Measurements from ENCODE around the gene ANKH.

Gene ANKH

GRCh38 chr5:14713476-14714390 is 157.8 kb downstream of the ANKH start:
- no peak for DNase-seq (ENCODE audit: low read depth)

GRCh38 chr5:14712666-14713065 is 158.9 kb downstream of the ANKH start:
- DNase-seq (ENCODE audit: low read depth): no peak

GRCh38 chr5:14712131-14712530 is 159.4 kb downstream of the ANKH start:
- no peak for DNase-seq (ENCODE audit: low read depth)

- no peak for DNase-seq (ENCODE audit: low read depth)
Observed at GRCh38 chr5:14710313-14710994, 161.1 kb downstream of the ANKH start.

- DNase-seq (ENCODE audit: low read depth): no peak
Observed at GRCh38 chr5:14708551-14708950, 163.0 kb downstream of the ANKH start.

- no peak for DNase-seq (ENCODE audit: low read depth)
Observed at GRCh38 chr5:14707811-14708390, 163.7 kb downstream of the ANKH start.

GRCh38 chr5:14706615-14707021 is 165.0 kb downstream of the ANKH start:
- peak; percentile 75 for DNase-seq (ENCODE audit: low read depth)

GRCh38 chr5:14705556-14705955 is 166.0 kb downstream of the ANKH start:
- DNase-seq (ENCODE audit: low read depth): no peak

GRCh38 chr5:14702238-14702839 is 169.2 kb downstream of the ANKH start:
- DNase-seq (ENCODE audit: low read depth): no peak

- DNase-seq (ENCODE audit: low read depth): no peak
Observed at GRCh38 chr5:14701556-14701955, 170.0 kb downstream of the ANKH start.

- DNase-seq (ENCODE audit: low read depth): no peak
Observed at GRCh38 chr5:14700478-14701436, 170.8 kb downstream of the ANKH start.

- DNase-seq (ENCODE audit: low read depth): no peak
Observed at GRCh38 chr5:14699807-14700400, 171.7 kb downstream of the ANKH start.

GRCh38 chr5:14699159-14699558 is 172.4 kb downstream of the ANKH start:
- no peak for DNase-seq (ENCODE audit: low read depth)

- no peak for DNase-seq (ENCODE audit: low read depth)
Observed at GRCh38 chr5:14698495-14698894, 173.1 kb downstream of the ANKH start.

- no peak for DNase-seq (ENCODE audit: low read depth)
Observed at GRCh38 chr5:14696851-14697250, 174.7 kb downstream of the ANKH start.

GRCh38 chr5:14696057-14696456 is 175.5 kb downstream of the ANKH start:
- DNase-seq (ENCODE audit: low read depth): no peak

- DNase-seq (ENCODE audit: low read depth): no peak
Observed at GRCh38 chr5:14695152-14695551, 176.4 kb downstream of the ANKH start.

GRCh38 chr5:14693070-14693469 is 178.5 kb downstream of the ANKH start:
- no peak for DNase-seq (ENCODE audit: low read depth)

GRCh38 chr5:14687023-14687665 is 184.4 kb downstream of the ANKH start:
- no peak for DNase-seq (ENCODE audit: low read depth)

GRCh38 chr5:14686517-14686916 is 185.1 kb downstream of the ANKH start:
- no peak for DNase-seq (ENCODE audit: low read depth)

All from ELR (cell line).